NK-92 (cell line): Measurements from ENCODE around the gene GABRA5.
"Not testable (repeated sequence)": the region's sequence is repeated elsewhere in the genome, so short reads cannot be mapped to it uniquely, and the experiment has no call there.

Source experiments
- DNase-seq: peaks from one replicate; lab custom pipeline; 2025; ENCODE audit not compliant: unreplicated experiment; lab: John Stamatoyannopoulos, UW

GABRA5 gene

DNA sequence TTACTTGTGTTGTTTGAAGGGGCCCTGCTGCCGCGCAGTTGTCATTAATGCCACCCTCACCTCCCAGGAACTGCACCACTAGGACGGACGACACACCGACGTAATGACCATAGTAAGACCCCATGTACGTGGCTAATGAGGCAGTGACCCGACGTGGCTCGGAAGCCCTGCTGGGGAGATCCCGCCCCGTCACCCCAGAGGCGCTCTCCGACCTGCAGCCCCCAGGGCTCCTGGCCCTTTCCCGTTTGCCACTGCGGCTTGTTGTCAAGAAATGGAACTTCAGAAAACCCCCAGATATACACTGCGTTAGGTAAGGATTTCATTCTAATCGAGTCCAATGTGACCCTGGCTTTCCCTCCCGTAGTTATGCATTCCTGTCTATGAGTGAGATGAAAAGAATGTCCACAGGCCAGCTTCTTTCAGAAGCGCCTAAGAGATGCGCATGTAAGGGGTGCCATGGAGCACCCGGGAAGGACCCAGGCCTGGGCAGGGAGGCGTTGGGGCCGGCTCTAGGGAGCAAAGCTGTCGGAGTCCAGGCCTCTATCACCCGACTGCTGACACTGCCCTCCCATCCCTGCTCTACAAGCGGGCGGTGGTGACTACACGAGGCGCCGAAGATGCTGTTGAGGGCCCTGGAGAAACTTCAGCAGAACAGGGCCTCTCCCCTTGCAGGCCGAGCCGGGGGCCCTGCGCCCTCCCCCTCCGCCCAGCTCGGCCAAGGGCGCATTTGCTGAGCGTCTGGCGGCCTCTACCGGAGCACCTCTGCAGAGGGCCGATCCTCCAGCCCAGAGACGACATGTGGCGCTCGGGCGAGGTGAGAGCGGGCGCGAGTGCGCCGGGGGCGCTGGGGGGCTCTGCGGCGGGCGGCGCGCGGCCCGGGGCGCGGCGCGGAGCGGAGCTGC lies at the start of gene GABRA5:
Gene GABRA5, plus strand, starts transcription at position 765 of the 902 bp plus-strand sequence. CDS start 2,187 bp downstream, outside the sequence.
- DNase-seq, result no peak

DNA sequence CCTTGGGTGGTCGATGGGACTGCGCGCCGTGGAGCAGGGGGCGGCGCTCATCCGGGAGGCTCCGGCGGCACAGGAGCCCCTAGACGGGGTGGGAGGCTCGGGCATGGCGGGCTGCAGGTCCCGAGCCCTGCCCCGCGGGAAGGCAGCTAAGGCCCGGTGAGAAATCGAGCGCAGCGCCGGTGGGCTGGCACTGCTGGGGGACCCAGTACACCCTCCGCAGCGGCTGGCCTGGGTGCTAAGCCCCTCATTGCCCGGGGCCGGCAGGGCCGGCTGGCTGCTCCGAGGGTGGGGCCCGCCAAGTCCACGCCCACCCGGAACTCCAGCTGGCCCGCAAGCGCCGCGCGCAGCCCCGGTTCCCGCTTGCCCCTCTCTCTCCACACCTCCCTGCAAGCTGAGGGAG lies 35.7 kb upstream of the GABRA5 start:
- not testable (repeated sequence) for DNase-seq

- DNase-seq, result no peak
Measured at GRCh38 chr15:26831951-26832350, 34.9 kb upstream of the GABRA5 start.

- no peak for DNase-seq
Measured at GRCh38 chr15:26838742-26839460, 28.0 kb upstream of the GABRA5 start.

- no peak for DNase-seq
Measured at GRCh38 chr15:26841514-26841913, 25.3 kb upstream of the GABRA5 start.

- no peak for DNase-seq
Measured at GRCh38 chr15:26841941-26842340, 24.9 kb upstream of the GABRA5 start.

GRCh38 chr15:26842391-26842790 lies 24.5 kb upstream of the GABRA5 start:
- DNase-seq, result no peak

GRCh38 chr15:26844901-26845300 lies 22.0 kb upstream of the GABRA5 start:
- DNase-seq, result no peak

DNA sequence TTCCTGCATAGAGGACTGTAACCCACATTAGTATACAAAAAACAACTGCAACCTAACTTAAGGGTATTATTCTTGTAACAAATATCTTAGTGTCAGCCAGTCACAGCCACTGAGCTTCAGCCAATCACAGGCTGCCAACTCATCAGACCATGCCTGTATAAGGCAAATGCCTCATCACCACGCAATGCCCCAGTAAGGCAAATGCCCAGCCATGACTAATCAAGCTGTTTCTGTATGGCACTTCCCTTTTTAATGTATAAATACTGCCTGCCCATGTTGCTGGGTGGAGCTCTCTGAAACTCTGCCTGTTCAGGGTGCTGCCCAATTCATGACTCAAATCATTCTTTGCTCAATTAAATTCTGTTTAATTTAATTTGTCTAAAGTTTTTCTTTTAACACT lies 18.4 kb upstream of the GABRA5 start:
- DNase-seq, result no peak

GRCh38 chr15:26850161-26850560 lies 16.7 kb upstream of the GABRA5 start:
- DNase-seq, result no peak

DNA sequence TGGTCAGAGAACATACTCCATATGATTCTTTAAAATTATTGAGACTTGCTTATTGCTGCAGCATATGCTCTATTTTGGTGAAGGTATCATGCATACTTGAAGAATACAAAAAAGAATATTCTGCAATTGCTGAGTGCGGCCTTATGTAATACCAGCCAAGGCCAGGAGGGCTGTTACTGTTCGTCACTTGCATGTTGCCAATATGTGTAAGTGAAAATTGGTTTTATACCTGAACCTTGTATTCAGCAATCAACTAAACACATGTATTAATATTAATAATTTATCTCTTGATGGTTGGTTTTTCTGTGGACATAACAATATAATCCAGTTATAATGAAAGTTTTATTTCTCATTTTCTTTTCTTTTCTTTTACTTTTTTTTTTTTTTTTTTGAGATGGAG lies 13.9 kb upstream of the GABRA5 start:
- no peak for DNase-seq

DNA sequence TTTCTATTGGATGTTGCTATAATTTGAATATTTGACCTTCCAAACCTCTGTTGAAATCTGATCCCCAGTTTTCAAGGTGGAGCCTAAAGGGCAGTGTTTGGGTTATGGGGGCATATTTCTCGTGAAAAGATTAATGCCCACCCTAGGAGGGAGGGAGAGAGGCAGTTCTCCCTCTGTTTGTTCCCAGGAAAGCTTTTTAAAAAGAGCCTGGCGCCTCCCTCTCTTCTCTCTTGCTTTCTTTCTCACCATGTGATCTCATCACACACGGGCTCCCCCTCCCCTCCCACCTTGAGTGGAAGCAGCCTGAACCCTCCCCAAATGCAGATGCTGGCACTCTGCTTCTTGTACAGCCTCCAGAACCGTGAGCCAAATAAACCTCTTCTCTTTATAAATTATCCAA lies 12.4 kb upstream of the GABRA5 start:
- DNase-seq, result no peak

GRCh38 chr15:26864664-26865191 lies 2.1 kb upstream of the GABRA5 start:
- DNase-seq, result no peak

DNA sequence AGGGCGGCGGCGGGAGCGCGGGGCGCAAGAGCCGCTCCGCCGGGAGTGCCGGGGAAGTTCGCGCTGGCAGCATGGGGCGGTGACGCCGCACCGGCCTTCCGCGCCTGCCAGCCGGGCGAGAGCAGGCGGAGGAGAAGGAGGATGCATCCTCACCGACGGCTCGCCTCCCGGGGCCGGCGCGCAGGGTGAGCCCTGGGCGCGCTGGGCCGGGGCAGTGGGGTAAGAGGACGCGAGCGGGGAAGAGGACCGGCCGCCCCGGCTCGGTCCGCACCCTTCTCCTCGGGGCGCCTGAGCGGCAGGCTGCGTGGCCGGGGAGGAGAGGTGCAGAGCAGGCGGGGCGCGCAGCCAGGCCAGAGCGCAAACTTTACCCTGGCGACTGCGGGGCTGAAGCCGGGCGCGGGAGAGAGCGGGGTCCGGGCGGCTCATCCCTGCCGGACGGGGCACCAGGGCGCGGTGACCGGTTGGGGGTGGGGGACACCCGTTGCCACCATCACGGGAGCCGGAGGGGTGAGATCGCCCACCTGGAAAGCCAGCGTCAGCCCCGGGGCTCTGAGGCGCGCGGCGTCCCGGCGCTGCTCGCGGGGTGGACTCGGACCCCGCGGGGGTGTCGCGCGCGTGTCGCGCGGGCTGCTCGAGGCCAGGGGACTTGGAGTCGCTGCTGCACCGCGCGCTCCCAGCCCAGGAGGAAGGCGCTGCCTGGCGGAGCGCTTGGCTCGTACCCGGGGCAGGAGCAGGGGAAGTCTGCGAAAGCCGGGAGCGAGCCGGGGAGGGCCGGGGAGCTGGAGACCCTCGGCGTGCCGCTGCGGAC lies 542 bp downstream of the GABRA5 start:
- no peak for DNase-seq

GRCh38 chr15:26868029-26868685 lies 1.3 kb downstream of the GABRA5 start:
- no peak for DNase-seq

DNA sequence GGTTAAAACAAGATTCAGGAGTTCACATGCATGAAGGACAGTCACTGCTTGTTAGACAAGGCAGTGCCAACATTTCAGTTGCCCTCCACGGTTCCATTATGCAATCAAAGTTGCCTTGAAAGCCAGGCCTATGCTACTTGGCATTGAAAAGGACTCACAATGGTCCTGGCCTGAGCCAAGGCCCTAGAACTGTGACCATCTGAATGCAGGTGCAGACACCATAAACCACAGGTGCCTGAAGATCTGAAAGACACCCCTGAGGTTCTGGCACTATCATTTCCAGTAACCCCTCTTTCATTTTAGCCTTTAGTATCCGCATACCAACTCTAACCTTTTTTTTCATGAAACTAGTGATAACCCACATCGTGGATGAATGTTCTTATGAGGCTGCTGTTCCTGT lies 2.8 kb downstream of the GABRA5 start:
- DNase-seq, result no peak

GRCh38 chr15:26870346-26870745 lies 3.5 kb downstream of the GABRA5 start:
- no peak for DNase-seq

GRCh38 chr15:26872206-26872605 lies 5.3 kb downstream of the GABRA5 start:
- DNase-seq, result no peak

DNA sequence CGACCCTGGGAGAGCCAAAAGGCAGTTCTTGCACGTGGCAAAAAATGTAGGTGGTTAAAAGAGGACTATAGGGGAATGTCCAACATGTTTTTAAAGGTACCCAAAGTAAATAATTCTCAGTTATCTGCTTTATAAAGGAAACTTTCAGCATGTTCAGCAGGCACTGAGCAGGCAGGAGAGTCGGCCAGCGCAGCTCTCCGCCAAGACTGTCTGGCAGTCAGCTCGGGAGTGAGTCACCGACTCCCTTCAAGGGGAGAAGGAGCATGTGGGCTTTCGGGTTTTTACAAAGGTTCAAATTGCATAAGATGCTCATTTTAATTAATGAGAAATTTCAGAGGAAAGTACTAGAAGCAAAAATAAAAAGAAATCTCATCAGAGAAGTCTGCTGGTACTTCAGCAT lies 7.0 kb downstream of the GABRA5 start:
- no peak for DNase-seq

- no peak for DNase-seq
Measured at GRCh38 chr15:26874774-26875475, 8.1 kb downstream of the GABRA5 start.
